CD14-positive monocyte (primary cell): ENCODE data around the gene RPLP2. TPM values are rescaled to one million over a fixed set of nuclear protein-coding genes. Genes with fewer than 3 reads are reported as not detected.

ENCODE experiments used
- DNase-seq, 3 donors: peaks; one replicate each; pipeline ENCODE4 v3.0.0-alpha.2; 2011 to 2022
- H2AFZ ChIP-seq: 2 replicates; pipeline ENCODE4 v1.6.0; 2012; ENCODE audit warnings: mild to moderate bottlenecking, low read depth, low read length, inconsistent platforms; ENCODE audit not compliant: insufficient read depth, poor library complexity, severe bottlenecking
- H3K27ac ChIP-seq, 2 donors: 1 replicate in 1 of 2; 2 replicates in 1 of 2; pipeline ENCODE4 v1.5.1; 2012 to 2013; ENCODE audit warnings: low read length in 2 of 2, control low read depth in 1 of 2, inconsistent platforms in 1 of 2, low read depth in 1 of 2, mild to moderate bottlenecking in 1 of 2
- H3K27me3 ChIP-seq, 2 donors: one replicate each; pipeline versions ENCODE4 v1.6.0 to v1.6.1; 2011 to 2013; ENCODE audit warnings: low read length in 2 of 2; ENCODE audit not compliant: control insufficient read depth in 2 of 2, insufficient read depth in 2 of 2
- H3K36me3 ChIP-seq, 2 donors: replicated peaks in 1 of 2; 1 replicate in 1 of 2; 2 replicates in 1 of 2; pipeline versions ENCODE4 v1.5.1 to v1.6.1; 2012 to 2013; ENCODE audit warnings: low read length in 2 of 2, control low read depth in 1 of 2, inconsistent platforms in 1 of 2, mild to moderate bottlenecking in 1 of 2; ENCODE audit not compliant: insufficient read depth in 2 of 2, control insufficient read depth in 1 of 2
- H3K4me1 ChIP-seq, 2 donors: 1 replicate in 1 of 2; 2 replicates in 1 of 2; pipeline versions ENCODE4 v1.5.1 to v1.6.1; 2012 to 2013; ENCODE audit warnings: low read length in 2 of 2, control low read depth in 1 of 2, inconsistent platforms in 1 of 2, mild to moderate bottlenecking in 1 of 2, moderate library complexity in 1 of 2; ENCODE audit not compliant: insufficient read depth in 2 of 2, control insufficient read depth in 1 of 2
- H3K4me2 ChIP-seq: replicated peaks from 2 replicates; pipeline ENCODE3; 2012; ENCODE audit warnings: low read length, moderate library complexity, mild to moderate bottlenecking; ENCODE audit not compliant: poor library complexity, severe bottlenecking; ENCODE audit errors: extremely low read depth
- H3K4me3 ChIP-seq, 3 experiments: fragments of 200-600 bp in 1 of 3; sonication (generic) in 1 of 3; replicated peaks in 1 of 3; 1 replicate in 2 of 3; 2 replicates in 1 of 3; pipeline ENCODE4 v1.5.1; 2011 to 2013; ENCODE audit warnings: low read length in 3 of 3, mild to moderate bottlenecking in 3 of 3, control low read depth in 2 of 3, low read depth in 2 of 3, inconsistent platforms in 1 of 3, moderate library complexity in 1 of 3
- H3K79me2 ChIP-seq: 2 replicates; pipeline ENCODE4 v1.6.0; 2012; ENCODE audit warnings: mild to moderate bottlenecking, control low read depth, inconsistent platforms, low read length, moderate library complexity; ENCODE audit not compliant: insufficient read depth
- H3K9ac ChIP-seq: 2 replicates; pipeline ENCODE4 v1.6.0; 2017; ENCODE audit warnings: low read length, mild to moderate bottlenecking; ENCODE audit not compliant: insufficient read depth, poor library complexity, severe bottlenecking
- H3K9me3 ChIP-seq, 2 donors: replicated peaks in 1 of 2; 1 replicate in 1 of 2; 2 replicates in 1 of 2; pipeline versions ENCODE4 v1.5.1 to v1.6.1; 2012 to 2013; ENCODE audit warnings: low read length in 2 of 2, control low read depth in 1 of 2; ENCODE audit not compliant: control insufficient read depth in 1 of 2, insufficient read depth in 1 of 2
- H4K20me1 ChIP-seq: 2 replicates; pipeline ENCODE4 v1.6.0; 2012; ENCODE audit warnings: mild to moderate bottlenecking, low read length, control low read depth, moderate library complexity; ENCODE audit not compliant: insufficient read depth
- H3K27ac Mint-ChIP-seq, 7 donors: one replicate each; pipeline ENCODE4 v1.8.0; 2020; ENCODE audit warnings: mild to moderate bottlenecking in 7 of 7, mixed read lengths in 7 of 7, moderate library complexity in 6 of 7, inconsistent platforms in 2 of 7
- H3K27me3 Mint-ChIP-seq, 3 donors: one replicate each; pipeline ENCODE4 v1.8.0; 2021 to 2022; ENCODE audit warnings: low read depth in 3 of 3, mild to moderate bottlenecking in 3 of 3, mixed read lengths in 3 of 3, moderate library complexity in 3 of 3, inconsistent platforms in 1 of 3
- H3K36me3 Mint-ChIP-seq, 2 donors: one replicate each; pipeline ENCODE4 v1.8.0; 2020; ENCODE audit warnings: mixed read lengths in 2 of 2, inconsistent platforms in 1 of 2, mild to moderate bottlenecking in 1 of 2
- H3K4me1 Mint-ChIP-seq: one replicate; pipeline ENCODE4 v1.8.0; 2020; ENCODE audit warnings: mild to moderate bottlenecking, mixed read lengths
- H3K4me3 Mint-ChIP-seq, 2 donors: one replicate each; pipeline ENCODE4 v1.8.0; 2020; ENCODE audit warnings: mild to moderate bottlenecking in 2 of 2, mixed read lengths in 2 of 2, moderate library complexity in 1 of 2
- H3K9me3 Mint-ChIP-seq, 7 donors: one replicate each; pipeline ENCODE4 v1.8.0; 2020 to 2022; ENCODE audit warnings: mixed read lengths in 7 of 7, mild to moderate bottlenecking in 6 of 7, moderate library complexity in 6 of 7, inconsistent platforms in 2 of 7
- WGBS: methylation state at CpG from one replicate; pipeline ENCODE4 v1.1.5; 2013; ENCODE audit warnings: missing lambda C conversion rate; ENCODE audit not compliant: insufficient coverage; 5-methylcytosine and 5-hydroxymethylcytosine counted together
- intact Hi-C, 2 donors: fragments of 100-400 bp; cut with micrococcal nuclease; formaldehyde crosslinking; loops; one replicate each; pipeline versions ENCODE4 v1.15.0 to v1.15.1; 2023
- polyA plus RNA-seq, 3 donors: library from polyadenylated mRNA; depleted of rRNA in 1 of 3; unstranded in 2 of 3; stranded (reverse) in 1 of 3; fragments of 300-500 nt in 2 of 3; fragments of >200 nt in 1 of 3; fragmentation: Illumina TruSeq in 2 of 3; gene quantifications; 1 replicate in 2 of 3; 2 replicates in 1 of 3; pipeline ENCODE4 v1.2.3, GENCODE V29; 2012 to 2021
- TF ChIP-seq, protein P1 (sequence below): fragments of 200-600 bp; IDR thresholded peaks from one replicate; pipeline ENCODE4 v1.8.0; 2022; ENCODE audit warnings: antibody characterized with exemption, mild to moderate bottlenecking

Gene RPLP2
- polyA plus RNA-seq, 3 donors: 879 to 1,191 (median 990) TPM

DNA sequence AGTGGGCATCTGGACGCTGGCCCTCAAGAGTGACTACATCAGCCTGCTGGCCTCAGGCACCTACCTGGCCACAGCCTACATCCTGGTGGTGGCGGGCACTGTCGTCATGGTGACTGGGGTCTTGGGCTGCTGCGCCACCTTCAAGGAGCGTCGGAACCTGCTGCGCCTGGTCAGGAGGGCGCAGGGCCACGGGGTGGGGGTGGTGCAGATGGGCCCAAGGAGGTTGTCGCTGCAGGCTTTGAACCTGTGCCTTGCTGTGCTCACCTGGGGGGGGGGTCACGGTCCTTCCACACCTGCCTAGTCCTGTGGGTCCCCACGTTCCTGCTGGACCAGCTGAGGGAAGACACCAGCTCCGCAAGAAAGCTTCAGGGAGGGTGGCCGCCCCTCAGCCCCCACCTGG lies 26.5 kb downstream of the RPLP2 start:
- Mint-ChIP-seq H3K9me3 (peaks cover 0 to 11% (median 0%) of the 10 kb centered on the region in 7 donors), H3K27ac (no peak overlapping the region), H3K36me3 (peaks cover 45 to 48% of the 10 kb centered on the region in 2 donors), H3K4me3 (no peak overlapping the region), H3K4me1 (peaks cover 46% of the 10 kb centered on the region), H3K27me3 (peaks cover 6 to 37% (median 11%) of the 10 kb centered on the region in 3 donors)
- 99% methylated on average over 11 of the region's 14 CpGs for WGBS
- H3K4me2 ChIP-seq: no peak overlapping the region
- H4K20me1 ChIP-seq: peaks cover 91% of the 10 kb centered on the region
- no peak overlapping the region for H3K9ac ChIP-seq
- H3K36me3 ChIP-seq: peaks cover 41 to 46% of the 10 kb centered on the region in 2 donors
- DNase-seq: no peak
- H3K9me3 ChIP-seq: no peaks in the 10 kb centered on the region
- H3K4me1 ChIP-seq: peaks cover 41 to 52% of the 10 kb centered on the region in 2 donors
- TF ChIP-seq, protein P1, sequence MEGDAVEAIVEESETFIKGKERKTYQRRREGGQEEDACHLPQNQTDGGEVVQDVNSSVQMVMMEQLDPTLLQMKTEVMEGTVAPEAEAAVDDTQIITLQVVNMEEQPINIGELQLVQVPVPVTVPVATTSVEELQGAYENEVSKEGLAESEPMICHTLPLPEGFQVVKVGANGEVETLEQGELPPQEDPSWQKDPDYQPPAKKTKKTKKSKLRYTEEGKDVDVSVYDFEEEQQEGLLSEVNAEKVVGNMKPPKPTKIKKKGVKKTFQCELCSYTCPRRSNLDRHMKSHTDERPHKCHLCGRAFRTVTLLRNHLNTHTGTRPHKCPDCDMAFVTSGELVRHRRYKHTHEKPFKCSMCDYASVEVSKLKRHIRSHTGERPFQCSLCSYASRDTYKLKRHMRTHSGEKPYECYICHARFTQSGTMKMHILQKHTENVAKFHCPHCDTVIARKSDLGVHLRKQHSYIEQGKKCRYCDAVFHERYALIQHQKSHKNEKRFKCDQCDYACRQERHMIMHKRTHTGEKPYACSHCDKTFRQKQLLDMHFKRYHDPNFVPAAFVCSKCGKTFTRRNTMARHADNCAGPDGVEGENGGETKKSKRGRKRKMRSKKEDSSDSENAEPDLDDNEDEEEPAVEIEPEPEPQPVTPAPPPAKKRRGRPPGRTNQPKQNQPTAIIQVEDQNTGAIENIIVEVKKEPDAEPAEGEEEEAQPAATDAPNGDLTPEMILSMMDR: no peak
- peaks cover 3 to 22% of the 10 kb centered on the region in 2 donors for H3K27me3 ChIP-seq
- intact Hi-C loops: no loop called here
- no peak overlapping the region for H2AFZ ChIP-seq
- H3K27ac ChIP-seq: no peak overlapping the region
- peaks cover 40% of the 10 kb centered on the region for H3K79me2 ChIP-seq
- H3K4me3 ChIP-seq: no peak overlapping the region

DNA sequence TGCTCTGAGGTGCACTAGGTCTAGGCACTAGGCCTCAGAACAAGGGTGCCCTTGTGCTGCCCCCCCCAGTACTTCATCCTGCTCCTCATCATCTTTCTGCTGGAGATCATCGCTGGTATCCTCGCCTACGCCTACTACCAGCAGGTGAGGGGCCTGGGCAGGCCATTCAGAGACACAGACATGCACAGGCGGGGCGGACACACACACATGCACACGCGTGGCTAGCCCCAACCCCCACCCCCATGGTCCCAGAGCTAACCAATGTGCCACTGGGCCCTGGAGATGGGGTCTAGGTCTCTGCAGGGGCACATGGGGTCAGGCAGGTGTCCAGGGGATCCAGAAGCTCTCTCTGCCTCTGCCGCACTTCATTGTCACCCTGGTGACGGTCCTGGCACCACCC lies 26.9 kb downstream of the RPLP2 start:
- Histone ChIP-seq H3K79me2 (peaks cover 44% of the 10 kb centered on the region), H3K9me3 (no peaks in the 10 kb centered on the region), H4K20me1 (peaks cover 91% of the 10 kb centered on the region), H3K4me2 (no peak overlapping the region), H2AFZ (no peak overlapping the region), H3K9ac (no peak overlapping the region), H3K27ac (no peak overlapping the region), H3K36me3 (peaks cover 41 to 46% of the 10 kb centered on the region in 2 donors), H3K4me1 (peaks cover 41 to 52% of the 10 kb centered on the region in 2 donors), H3K27me3 (peaks cover 0 to 18% of the 10 kb centered on the region in 2 donors), H3K4me3 (no peak overlapping the region)
- intact Hi-C loops: no loop called here
- H3K27ac Mint-ChIP-seq: no peak overlapping the region
- WGBS: 89% methylated on average over 9 of the region's 9 CpGs
- peaks cover 1 to 33% (median 7%) of the 10 kb centered on the region in 3 donors for H3K27me3 Mint-ChIP-seq
- peaks cover 0 to 7% (median 0%) of the 10 kb centered on the region in 7 donors for H3K9me3 Mint-ChIP-seq
- no peak for DNase-seq
- H3K4me3 Mint-ChIP-seq: no peak overlapping the region
- H3K4me1 Mint-ChIP-seq: peaks cover 45% of the 10 kb centered on the region
- H3K36me3 Mint-ChIP-seq: peaks cover 44 to 48% of the 10 kb centered on the region in 2 donors
- TF ChIP-seq, protein P1: no peak
